ENCODE results near the gene FADS2.

DNA sequence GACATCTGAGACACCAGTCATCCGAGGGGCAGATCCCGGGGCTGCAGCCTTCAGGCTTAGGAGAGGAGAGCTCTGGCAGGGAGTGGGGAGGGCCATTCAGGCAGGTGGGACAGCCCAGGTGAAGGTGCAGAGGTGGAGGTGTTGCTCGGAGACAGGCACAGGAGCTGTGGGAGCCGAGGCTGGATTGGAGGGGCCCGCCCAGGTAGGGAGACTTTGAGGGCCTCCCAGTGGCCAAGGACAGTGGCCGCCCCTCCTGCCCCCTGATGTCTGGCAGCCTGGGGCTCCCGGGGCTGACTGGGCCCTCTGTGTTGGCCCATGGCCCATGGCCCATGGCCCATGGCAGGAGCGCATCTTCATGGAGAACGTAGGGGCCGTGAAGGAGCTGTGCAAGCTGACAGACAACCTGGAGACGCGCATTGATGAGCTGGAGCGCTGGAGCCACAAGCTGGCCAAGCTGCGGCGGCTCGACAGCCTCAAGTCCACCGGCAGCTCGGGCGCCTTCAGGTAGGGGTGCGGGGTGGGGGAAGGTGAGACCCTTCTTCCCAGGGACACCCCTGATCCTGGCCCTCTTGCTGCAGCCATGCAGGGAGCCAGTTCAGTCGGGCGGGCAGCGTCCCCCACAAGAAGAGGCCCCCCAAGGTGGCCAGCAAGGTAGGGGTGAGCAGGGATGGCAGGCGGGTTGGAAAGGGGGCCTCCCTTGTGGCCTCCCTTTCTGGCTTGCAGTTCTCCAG, 49.0 kb upstream of the FADS2 start:
- TF ChIP-seq CTCF (conservative IDR thresholded peaks at IDR 0.05; ENCODE audit: low read depth, low read length): no peak
- no peak for TF ChIP-seq EZH2 (IDR thresholded peaks at IDR 0.05; ENCODE audit: borderline replicate concordance, low read depth, low read length, poor library complexity, severe bottlenecking)

Measured in A673 (cell line).